ENCODE measurements around the gene KLRK1.
"Not testable (repeated sequence)": the region's sequence is repeated elsewhere in the genome, so short reads cannot be mapped to it uniquely, and the experiment has no call there.

DNA sequence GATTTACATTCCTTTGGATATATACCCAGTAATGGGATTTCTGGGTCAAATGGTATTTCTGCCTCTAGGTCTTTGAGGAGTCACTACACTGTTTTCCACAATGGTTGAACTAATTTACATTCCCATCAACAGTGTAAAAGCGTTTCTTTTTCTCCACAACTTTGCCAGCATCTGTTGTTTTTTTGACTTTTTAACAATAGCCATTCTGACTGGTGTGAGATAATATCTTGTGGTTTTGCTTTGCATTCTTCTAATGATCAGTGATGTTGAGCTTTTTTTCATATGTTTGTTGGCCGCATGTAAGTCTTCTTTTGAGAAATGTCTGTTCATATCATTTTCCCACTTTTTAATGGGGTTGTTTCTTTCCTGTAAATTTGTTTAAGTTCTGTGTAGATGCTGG is 48.9 kb downstream of the KLRK1 start:
- not testable (repeated sequence) for TF ChIP-seq TAF1 (IDR thresholded peaks at IDR 0.05; ENCODE audit: borderline replicate concordance, low read depth, low read length); EP300 (IDR thresholded peaks at IDR 0.05; ENCODE audit: borderline replicate concordance in 1 of 2, low read depth in 1 of 2, low read length in 1 of 2); FOSL2 (IDR thresholded peaks at IDR 0.05; ENCODE audit: borderline replicate concordance, low read depth); SMC3 (IDR thresholded peaks at IDR 0.05; ENCODE audit: low read depth, low read length); RFX5 (IDR thresholded peaks at IDR 0.05; ENCODE audit: low read length); SIN3A (IDR thresholded peaks at IDR 0.05; ENCODE audit: borderline replicate concordance, low read depth, low read length)
- TF ChIP-seq, protein P1, sequence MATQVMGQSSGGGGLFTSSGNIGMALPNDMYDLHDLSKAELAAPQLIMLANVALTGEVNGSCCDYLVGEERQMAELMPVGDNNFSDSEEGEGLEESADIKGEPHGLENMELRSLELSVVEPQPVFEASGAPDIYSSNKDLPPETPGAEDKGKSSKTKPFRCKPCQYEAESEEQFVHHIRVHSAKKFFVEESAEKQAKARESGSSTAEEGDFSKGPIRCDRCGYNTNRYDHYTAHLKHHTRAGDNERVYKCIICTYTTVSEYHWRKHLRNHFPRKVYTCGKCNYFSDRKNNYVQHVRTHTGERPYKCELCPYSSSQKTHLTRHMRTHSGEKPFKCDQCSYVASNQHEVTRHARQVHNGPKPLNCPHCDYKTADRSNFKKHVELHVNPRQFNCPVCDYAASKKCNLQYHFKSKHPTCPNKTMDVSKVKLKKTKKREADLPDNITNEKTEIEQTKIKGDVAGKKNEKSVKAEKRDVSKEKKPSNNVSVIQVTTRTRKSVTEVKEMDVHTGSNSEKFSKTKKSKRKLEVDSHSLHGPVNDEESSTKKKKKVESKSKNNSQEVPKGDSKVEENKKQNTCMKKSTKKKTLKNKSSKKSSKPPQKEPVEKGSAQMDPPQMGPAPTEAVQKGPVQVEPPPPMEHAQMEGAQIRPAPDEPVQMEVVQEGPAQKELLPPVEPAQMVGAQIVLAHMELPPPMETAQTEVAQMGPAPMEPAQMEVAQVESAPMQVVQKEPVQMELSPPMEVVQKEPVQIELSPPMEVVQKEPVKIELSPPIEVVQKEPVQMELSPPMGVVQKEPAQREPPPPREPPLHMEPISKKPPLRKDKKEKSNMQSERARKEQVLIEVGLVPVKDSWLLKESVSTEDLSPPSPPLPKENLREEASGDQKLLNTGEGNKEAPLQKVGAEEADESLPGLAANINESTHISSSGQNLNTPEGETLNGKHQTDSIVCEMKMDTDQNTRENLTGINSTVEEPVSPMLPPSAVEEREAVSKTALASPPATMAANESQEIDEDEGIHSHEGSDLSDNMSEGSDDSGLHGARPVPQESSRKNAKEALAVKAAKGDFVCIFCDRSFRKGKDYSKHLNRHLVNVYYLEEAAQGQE (IDR thresholded peaks at IDR 0.05; ENCODE audit: low read depth, low read length): not testable (repeated sequence)
- TF ChIP-seq, protein P2, sequence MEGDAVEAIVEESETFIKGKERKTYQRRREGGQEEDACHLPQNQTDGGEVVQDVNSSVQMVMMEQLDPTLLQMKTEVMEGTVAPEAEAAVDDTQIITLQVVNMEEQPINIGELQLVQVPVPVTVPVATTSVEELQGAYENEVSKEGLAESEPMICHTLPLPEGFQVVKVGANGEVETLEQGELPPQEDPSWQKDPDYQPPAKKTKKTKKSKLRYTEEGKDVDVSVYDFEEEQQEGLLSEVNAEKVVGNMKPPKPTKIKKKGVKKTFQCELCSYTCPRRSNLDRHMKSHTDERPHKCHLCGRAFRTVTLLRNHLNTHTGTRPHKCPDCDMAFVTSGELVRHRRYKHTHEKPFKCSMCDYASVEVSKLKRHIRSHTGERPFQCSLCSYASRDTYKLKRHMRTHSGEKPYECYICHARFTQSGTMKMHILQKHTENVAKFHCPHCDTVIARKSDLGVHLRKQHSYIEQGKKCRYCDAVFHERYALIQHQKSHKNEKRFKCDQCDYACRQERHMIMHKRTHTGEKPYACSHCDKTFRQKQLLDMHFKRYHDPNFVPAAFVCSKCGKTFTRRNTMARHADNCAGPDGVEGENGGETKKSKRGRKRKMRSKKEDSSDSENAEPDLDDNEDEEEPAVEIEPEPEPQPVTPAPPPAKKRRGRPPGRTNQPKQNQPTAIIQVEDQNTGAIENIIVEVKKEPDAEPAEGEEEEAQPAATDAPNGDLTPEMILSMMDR (IDR thresholded peaks at IDR 0.05): not testable (repeated sequence)
- TF ChIP-seq, protein P3, sequence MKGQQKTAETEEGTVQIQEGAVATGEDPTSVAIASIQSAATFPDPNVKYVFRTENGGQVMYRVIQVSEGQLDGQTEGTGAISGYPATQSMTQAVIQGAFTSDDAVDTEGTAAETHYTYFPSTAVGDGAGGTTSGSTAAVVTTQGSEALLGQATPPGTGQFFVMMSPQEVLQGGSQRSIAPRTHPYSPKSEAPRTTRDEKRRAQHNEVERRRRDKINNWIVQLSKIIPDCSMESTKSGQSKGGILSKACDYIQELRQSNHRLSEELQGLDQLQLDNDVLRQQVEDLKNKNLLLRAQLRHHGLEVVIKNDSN (IDR thresholded peaks at IDR 0.05; ENCODE audit: borderline replicate concordance, low read depth): not testable (repeated sequence)

Data from SK-N-SH (cell line).